RKO (cell line): Measurements from ENCODE around the gene EPHA5.

Experiments used
- DNase-seq: peaks from one replicate; pipeline ENCODE4 v3.0.0-alpha.2; 2016; ENCODE audit warnings: low spot score

EPHA5 gene

GRCh38 chr4:65670331-65671031, at the start of gene EPHA5:
EPHA5 (minus strand) TSS chr4:65670489; CDS start chr4:65669742, 747 bp downstream.
- no peak for DNase-seq

- DNase-seq = no peak
Measured at GRCh38 chr4:65719635-65720034, 49.3 kb upstream of the EPHA5 start.

GRCh38 chr4:65698631-65699030, 28.3 kb upstream of the EPHA5 start:
- no peak for DNase-seq

- DNase-seq = no peak
Measured at GRCh38 chr4:65696436-65696835, 26.1 kb upstream of the EPHA5 start.

GRCh38 chr4:65671372-65671771, 1.1 kb upstream of the EPHA5 start:
- DNase-seq = no peak

- no peak for DNase-seq
Measured at GRCh38 chr4:65670020-65670330, 314 bp downstream of the EPHA5 start.

GRCh38 chr4:65669111-65670019, 924 bp downstream of the EPHA5 start:
- no peak for DNase-seq

GRCh38 chr4:65668201-65669089, 1.8 kb downstream of the EPHA5 start:
- DNase-seq = no peak

GRCh38 chr4:65667506-65668041, 2.7 kb downstream of the EPHA5 start:
- no peak for DNase-seq

GRCh38 chr4:65665771-65666523, 4.3 kb downstream of the EPHA5 start:
- DNase-seq = peak; percentile 58

- no peak for DNase-seq
Measured at GRCh38 chr4:65661471-65661870, 8.8 kb downstream of the EPHA5 start.

- no peak for DNase-seq
Measured at GRCh38 chr4:65658117-65658516, 12.2 kb downstream of the EPHA5 start.

- DNase-seq = no peak
Measured at GRCh38 chr4:65656008-65656407, 14.3 kb downstream of the EPHA5 start.

- DNase-seq = no peak
Measured at GRCh38 chr4:65654976-65655375, 15.3 kb downstream of the EPHA5 start.

- no peak for DNase-seq
Measured at GRCh38 chr4:65653740-65654361, 16.4 kb downstream of the EPHA5 start.

- DNase-seq = no peak
Measured at GRCh38 chr4:65651751-65652150, 18.5 kb downstream of the EPHA5 start.

GRCh38 chr4:65651031-65651430, 19.3 kb downstream of the EPHA5 start:
- no peak for DNase-seq

GRCh38 chr4:65646136-65646535, 24.2 kb downstream of the EPHA5 start:
- no peak for DNase-seq

- no peak for DNase-seq
Measured at GRCh38 chr4:65645185-65645584, 25.1 kb downstream of the EPHA5 start.

- DNase-seq = no peak
Measured at GRCh38 chr4:65635051-65635821, 35.1 kb downstream of the EPHA5 start.
